ENCODE measurements around the gene SPECC1L.

DNA sequence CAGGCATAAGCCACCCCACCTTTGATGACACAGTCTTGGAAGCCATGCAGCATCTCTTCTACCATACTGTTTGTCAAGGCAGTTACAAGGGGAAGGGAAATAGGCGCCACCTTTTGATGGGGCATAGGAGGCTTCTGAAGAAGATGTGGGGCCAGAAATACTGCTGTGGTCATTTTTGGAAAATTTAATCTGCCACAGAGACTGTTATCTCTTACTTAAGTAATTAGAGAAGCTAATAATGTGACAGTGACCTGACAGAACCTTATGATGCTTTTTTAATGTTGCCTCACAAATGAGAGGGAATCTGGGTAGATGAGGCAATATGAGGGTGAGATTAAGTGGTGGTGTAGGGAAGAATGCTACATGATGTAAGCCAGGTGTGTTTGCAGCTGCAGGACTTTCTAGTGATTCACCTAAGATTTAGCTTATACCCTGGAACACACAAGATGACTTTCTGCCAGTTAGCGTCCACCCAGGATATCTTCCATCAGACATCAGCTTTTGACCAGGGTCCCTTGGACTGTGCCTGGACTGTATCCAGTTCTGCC, 122.5 kb downstream of the SPECC1L start:
- TF ChIP-seq POLR2AphosphoS5 (IDR thresholded peaks at IDR 0.05; ENCODE audit: low read depth, low read length) (no peak), SIN3A (IDR thresholded peaks at IDR 0.05; ENCODE audit: borderline replicate concordance, insufficient read depth, low read length) (no peak), FOXP2 (optimal IDR thresholded peaks at IDR 0.05; ENCODE audit: borderline replicate concordance, extremely low read depth, extremely low read length, insufficient read depth) (no peak)
- TF ChIP-seq, protein P1, sequence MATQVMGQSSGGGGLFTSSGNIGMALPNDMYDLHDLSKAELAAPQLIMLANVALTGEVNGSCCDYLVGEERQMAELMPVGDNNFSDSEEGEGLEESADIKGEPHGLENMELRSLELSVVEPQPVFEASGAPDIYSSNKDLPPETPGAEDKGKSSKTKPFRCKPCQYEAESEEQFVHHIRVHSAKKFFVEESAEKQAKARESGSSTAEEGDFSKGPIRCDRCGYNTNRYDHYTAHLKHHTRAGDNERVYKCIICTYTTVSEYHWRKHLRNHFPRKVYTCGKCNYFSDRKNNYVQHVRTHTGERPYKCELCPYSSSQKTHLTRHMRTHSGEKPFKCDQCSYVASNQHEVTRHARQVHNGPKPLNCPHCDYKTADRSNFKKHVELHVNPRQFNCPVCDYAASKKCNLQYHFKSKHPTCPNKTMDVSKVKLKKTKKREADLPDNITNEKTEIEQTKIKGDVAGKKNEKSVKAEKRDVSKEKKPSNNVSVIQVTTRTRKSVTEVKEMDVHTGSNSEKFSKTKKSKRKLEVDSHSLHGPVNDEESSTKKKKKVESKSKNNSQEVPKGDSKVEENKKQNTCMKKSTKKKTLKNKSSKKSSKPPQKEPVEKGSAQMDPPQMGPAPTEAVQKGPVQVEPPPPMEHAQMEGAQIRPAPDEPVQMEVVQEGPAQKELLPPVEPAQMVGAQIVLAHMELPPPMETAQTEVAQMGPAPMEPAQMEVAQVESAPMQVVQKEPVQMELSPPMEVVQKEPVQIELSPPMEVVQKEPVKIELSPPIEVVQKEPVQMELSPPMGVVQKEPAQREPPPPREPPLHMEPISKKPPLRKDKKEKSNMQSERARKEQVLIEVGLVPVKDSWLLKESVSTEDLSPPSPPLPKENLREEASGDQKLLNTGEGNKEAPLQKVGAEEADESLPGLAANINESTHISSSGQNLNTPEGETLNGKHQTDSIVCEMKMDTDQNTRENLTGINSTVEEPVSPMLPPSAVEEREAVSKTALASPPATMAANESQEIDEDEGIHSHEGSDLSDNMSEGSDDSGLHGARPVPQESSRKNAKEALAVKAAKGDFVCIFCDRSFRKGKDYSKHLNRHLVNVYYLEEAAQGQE (IDR thresholded peaks at IDR 0.05; ENCODE audit: insufficient read depth in 1 of 2, low read depth in 2 of 2, low read length in 2 of 2): no peak
